H1 (cell line): ENCODE data around the gene ZHX3.

Experiments
- ATF3 ChIP-seq: IDR thresholded peaks from 2 replicates; pipeline ENCODE4 v1.6.1; 2011; ENCODE audit warnings: low read depth, mild to moderate bottlenecking, low read length; ENCODE audit not compliant: insufficient read depth
- BRCA1 ChIP-seq: IDR thresholded peaks from 2 replicates; pipeline ENCODE4 v1.6.1; 2012; ENCODE audit warnings: low read depth, low read length, improper control_type of control experiment
- CHD2 ChIP-seq: IDR thresholded peaks from 2 replicates; pipeline ENCODE4 v1.6.1; 2012; ENCODE audit warnings: low read length, improper control_type of control experiment
- CREB1 ChIP-seq: IDR thresholded peaks from 2 replicates; pipeline ENCODE4 v1.6.1; 2012; ENCODE audit warnings: inconsistent platforms
- KDM1A ChIP-seq: fragments of 200-600, 300-600 bp; sonication (generic); IDR thresholded peaks from 2 replicates; pipeline ENCODE4 v1.7.1; 2016; ENCODE audit warnings: mild to moderate bottlenecking, low read length, borderline replicate concordance
- POLR2AphosphoS5 ChIP-seq: IDR thresholded peaks from 2 replicates; pipeline ENCODE4 v1.6.1; 2011; ENCODE audit warnings: low read depth, low read length
- USF2 ChIP-seq: IDR thresholded peaks from 2 replicates; pipeline ENCODE4 v1.6.1; 2011; ENCODE audit warnings: low read length, improper control_type of control experiment

- TF ChIP-seq ATF3 (no peak), USF2 (no peak), CREB1 (no peak), BRCA1 (no peak), KDM1A (no peak), CHD2 (no peak), POLR2AphosphoS5 (no peak)
These were observed 116.9 kb downstream of the ZHX3 start for GRCh38 chr20:41200446-41201202.
